ENCODE results near the gene IGFBP2.

IGFBP2 gene

DNA sequence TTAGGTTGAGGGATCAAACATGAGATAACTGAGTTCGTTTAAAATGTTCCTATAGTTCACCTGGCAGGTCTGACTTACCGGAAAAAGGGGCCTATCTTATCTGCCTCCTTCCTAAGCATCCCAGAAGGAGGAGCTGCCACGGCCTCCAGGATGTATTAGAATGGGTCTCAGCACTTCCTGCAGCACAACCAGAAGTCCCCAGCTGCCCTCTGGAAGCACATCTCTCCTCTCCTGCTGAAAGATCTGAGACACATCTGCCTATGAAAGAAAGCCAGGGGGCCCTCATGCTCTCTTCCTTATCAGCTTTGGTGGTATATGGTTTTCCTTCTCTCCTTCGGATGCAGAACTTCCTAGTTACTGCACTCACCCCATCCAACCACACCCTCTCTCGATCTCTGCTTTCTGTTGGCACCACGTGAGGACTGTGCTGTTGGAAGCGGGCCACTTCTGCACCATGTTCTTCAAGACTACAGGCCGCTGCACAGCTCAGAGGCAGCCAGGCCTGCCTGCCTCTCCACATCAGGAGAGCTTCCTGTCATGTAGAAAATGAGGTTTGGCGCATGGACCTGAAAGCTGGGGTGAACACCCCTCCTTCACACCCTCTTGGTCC lies 55.6 kb downstream of the IGFBP2 start:
- Histone ChIP-seq H3K27me3 (replicated peaks; ENCODE audit: control insufficient read depth, insufficient read depth, low read length) (peaks cover 1% of the 10 kb centered on the region), H3K36me3 (ENCODE audit: control insufficient read depth, insufficient read depth, low read length) (no peaks in the 10 kb centered on the region), H3K4me3 (replicated peaks; ENCODE audit: low read depth, low read length) (no peak overlapping the region)
- no peak for DNase-seq (ENCODE audit: extremely low read depth, insufficient read length)
- TF ChIP-seq, protein P1, sequence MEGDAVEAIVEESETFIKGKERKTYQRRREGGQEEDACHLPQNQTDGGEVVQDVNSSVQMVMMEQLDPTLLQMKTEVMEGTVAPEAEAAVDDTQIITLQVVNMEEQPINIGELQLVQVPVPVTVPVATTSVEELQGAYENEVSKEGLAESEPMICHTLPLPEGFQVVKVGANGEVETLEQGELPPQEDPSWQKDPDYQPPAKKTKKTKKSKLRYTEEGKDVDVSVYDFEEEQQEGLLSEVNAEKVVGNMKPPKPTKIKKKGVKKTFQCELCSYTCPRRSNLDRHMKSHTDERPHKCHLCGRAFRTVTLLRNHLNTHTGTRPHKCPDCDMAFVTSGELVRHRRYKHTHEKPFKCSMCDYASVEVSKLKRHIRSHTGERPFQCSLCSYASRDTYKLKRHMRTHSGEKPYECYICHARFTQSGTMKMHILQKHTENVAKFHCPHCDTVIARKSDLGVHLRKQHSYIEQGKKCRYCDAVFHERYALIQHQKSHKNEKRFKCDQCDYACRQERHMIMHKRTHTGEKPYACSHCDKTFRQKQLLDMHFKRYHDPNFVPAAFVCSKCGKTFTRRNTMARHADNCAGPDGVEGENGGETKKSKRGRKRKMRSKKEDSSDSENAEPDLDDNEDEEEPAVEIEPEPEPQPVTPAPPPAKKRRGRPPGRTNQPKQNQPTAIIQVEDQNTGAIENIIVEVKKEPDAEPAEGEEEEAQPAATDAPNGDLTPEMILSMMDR (IDR thresholded peaks at IDR 0.05; ENCODE audit: insufficient read depth, low read length, poor library complexity, severe bottlenecking) = no peak

DNA sequence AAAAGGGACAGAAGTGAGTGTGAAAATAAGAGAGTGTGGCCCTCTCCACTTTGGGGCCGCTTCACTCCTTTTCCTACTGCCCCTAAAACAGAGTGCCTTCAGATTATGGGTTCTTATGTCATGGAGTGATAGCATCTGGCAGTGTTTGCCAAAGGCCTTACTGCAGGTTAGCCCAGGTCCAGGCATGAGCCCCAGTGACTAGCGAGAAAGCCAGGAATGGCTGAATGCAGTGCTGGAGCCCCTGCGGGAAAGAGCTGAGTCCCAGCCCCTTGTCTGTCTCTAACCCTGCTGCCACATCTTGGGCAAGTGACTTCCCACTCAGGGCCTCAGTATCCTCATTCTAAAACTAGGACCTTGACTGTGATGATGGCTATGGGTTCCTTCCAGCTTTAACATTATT lies 56.2 kb downstream of the IGFBP2 start:
- no peak for DNase-seq (ENCODE audit: extremely low read depth, insufficient read length)
- peaks cover 1% of the 10 kb centered on the region for H3K27me3 ChIP-seq (replicated peaks; ENCODE audit: control insufficient read depth, insufficient read depth, low read length)
- no peak overlapping the region for H3K4me3 ChIP-seq (replicated peaks; ENCODE audit: low read depth, low read length)
- no peaks in the 10 kb centered on the region for H3K36me3 ChIP-seq (ENCODE audit: control insufficient read depth, insufficient read depth, low read length)
- TF ChIP-seq, protein P1 (IDR thresholded peaks at IDR 0.05; ENCODE audit: insufficient read depth, low read length, poor library complexity, severe bottlenecking) = no peak

DNA sequence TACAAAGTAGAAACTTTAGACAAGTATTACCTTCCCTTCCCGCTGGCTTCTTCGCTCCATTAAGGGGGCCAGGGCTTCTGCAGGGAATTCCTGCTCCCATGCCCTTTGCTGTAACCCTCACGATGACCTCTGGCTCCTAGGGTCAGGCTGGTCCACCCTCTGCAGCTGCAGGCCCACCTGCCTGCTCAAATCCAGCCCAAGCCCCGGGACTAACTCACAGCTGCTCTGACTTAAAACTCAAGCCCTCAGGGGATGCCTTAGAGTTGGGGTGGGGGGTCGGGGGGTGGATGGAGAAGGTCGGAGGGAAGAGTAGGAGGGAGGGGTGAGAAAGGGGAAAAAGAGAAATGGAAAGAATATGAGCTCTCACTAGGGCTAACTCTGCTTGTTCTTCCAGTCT lies 57.2 kb downstream of the IGFBP2 start:
- no peaks in the 10 kb centered on the region for H3K36me3 ChIP-seq (ENCODE audit: control insufficient read depth, insufficient read depth, low read length)
- TF ChIP-seq, protein P1 (IDR thresholded peaks at IDR 0.05; ENCODE audit: insufficient read depth, low read length, poor library complexity, severe bottlenecking) = no peak
- H3K4me3 ChIP-seq (replicated peaks; ENCODE audit: low read depth, low read length) = no peak overlapping the region
- H3K27me3 ChIP-seq (replicated peaks; ENCODE audit: control insufficient read depth, insufficient read depth, low read length) = peaks cover 1% of the 10 kb centered on the region; the same call in 1 of the 2 replicates
- DNase-seq (ENCODE audit: extremely low read depth, insufficient read length) = no peak

DNA sequence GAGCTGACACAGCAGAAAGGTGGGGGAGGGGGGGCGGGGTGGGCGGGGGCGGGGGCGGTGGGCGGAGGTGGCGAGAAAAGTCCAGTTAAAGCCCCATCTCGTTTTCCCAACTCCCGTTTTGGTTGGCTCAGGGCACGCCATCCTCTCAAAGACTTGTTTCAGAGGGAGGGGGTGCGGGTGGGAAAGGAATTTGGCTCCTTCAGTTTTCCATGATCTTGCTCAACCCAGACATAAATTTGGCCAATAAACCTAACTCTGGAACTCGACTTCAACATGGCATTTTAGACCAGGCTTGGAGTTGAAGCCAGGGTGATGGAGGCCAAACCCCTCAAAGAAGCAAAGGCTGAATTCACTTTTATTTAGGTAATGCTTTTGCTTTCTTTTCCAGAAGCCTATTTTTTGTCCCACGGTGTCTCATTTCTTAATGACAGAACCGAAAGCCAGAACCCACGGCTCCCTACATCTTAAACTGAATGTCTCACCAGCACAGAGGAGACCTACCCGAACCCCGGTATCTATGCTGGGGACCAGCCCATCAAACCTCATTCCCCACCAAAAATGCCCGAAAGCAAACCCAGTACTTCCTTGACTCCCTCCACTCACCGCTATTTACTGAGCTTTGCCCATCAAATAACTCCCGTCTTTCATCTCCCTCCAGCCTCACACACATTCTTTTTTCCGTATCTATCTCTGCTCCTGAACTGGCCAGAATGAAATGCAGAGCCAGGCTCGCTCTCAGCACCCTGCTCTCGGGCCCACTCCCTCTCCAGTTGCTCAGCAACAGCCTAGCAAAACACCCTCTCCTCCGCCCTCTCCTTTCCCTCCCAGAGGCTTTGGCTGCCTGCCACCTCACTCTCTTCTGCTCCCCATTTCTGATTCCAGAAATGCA lies 57.9 kb downstream of the IGFBP2 start:
- H3K27me3 ChIP-seq (replicated peaks; ENCODE audit: control insufficient read depth, insufficient read depth, low read length) = peaks cover 1% of the 10 kb centered on the region; the same call in 1 of the 2 replicates
- TF ChIP-seq, protein P1 (IDR thresholded peaks at IDR 0.05; ENCODE audit: insufficient read depth, low read length, poor library complexity, severe bottlenecking) = no peak
- no peak overlapping the region for H3K4me3 ChIP-seq (replicated peaks; ENCODE audit: low read depth, low read length)

DNA sequence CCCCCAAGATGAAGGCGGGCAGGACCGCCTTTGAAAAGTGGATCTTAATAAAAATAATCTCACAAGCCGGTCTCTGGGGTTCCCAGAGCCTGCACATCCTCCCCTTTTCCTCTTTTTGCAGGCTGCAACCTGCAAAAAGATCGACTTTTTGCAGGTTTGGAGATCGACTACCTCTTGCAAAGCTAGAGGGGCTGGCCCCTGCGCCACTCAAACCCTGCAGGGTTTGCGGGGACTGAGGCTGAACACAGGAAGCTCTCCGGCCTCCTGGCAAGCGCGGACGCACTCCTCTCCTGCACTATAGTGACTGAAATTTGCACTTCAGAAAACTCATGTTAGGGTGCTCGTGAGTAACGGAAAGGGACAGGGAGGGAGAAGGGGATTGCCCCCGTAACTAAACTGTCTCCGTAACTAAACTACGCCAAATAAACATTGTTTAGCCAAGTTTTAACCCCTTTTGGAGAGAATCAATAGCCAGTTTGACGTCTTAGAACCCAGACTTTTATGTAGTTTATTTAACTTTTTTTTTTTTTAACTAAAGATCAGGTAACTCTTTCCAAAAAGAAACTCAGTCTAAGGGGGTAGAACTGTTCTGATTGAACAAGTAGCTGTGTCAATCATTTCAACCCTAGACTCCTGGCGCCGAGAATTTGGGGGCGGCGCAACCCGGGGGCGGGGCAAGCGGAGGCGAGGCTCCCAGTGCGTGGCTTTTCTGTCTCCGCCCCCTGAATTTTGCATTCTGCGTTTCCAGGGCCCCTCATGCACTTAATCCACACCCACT lies 59.6 kb downstream of the IGFBP2 start:
- Histone ChIP-seq H3K4me3 (replicated peaks; ENCODE audit: low read depth, low read length) (peak overlapping the region; percentile 52), H3K36me3 (ENCODE audit: control insufficient read depth, insufficient read depth, low read length) (no peaks in the 10 kb centered on the region), H3K27me3 (replicated peaks; ENCODE audit: control insufficient read depth, insufficient read depth, low read length) (peaks cover 1% of the 10 kb centered on the region; the same call in 1 of the 2 replicates)
- peak; percentile 68 for DNase-seq (ENCODE audit: extremely low read depth, insufficient read length)
- TF ChIP-seq, protein P1 (IDR thresholded peaks at IDR 0.05; ENCODE audit: insufficient read depth, low read length, poor library complexity, severe bottlenecking) = no peak

More for the DNA sequence above, 57.9 kb downstream of the IGFBP2 start:
- no peaks in the 10 kb centered on the region for H3K36me3 ChIP-seq (ENCODE audit: control insufficient read depth, insufficient read depth, low read length)
- no peak for DNase-seq (ENCODE audit: extremely low read depth, insufficient read length)

All from GM06990 (cell line).